Central memory CD8-positive, alpha-beta T cell (primary cell): Measurements from ENCODE around the gene APOE.
"Not testable (repeated sequence)": the region's sequence is repeated elsewhere in the genome, so short reads cannot be mapped to it uniquely, and the experiment has no call there.

Experiments
- ATAC-seq: fragments of 150-1000 bp; cut with Tn5 transposase; replicated peaks from 2 replicates; pipeline ENCODE4 v1.10.0; 2022; ENCODE audit warnings: mild to moderate bottlenecking, moderate FRiP score, moderate number of reproducible peaks; ENCODE audit not compliant: poor library complexity, severe bottlenecking; ENCODE audit errors: extremely low read depth
- DNase-seq, 2 donors: peaks; one replicate each; pipeline ENCODE4 v3.0.0; 2021; ENCODE audit warnings: low spot score in 2 of 2
- H3K27ac Mint-ChIP-seq: one replicate; pipeline ENCODE4 v1.8.0; 2022; ENCODE audit warnings: low read depth, mild to moderate bottlenecking, moderate library complexity, mixed read lengths
- H3K27me3 Mint-ChIP-seq: one replicate; pipeline ENCODE4 v1.8.0; 2022; ENCODE audit warnings: mixed read lengths
- H3K36me3 Mint-ChIP-seq: one replicate; pipeline ENCODE4 v1.8.0; 2022; ENCODE audit warnings: mild to moderate bottlenecking, moderate library complexity, mixed read lengths; ENCODE audit not compliant: insufficient read depth
- H3K4me1 Mint-ChIP-seq: one replicate; pipeline ENCODE4 v1.8.0; 2022; ENCODE audit warnings: mixed read lengths
- H3K4me3 Mint-ChIP-seq: one replicate; pipeline ENCODE4 v1.8.0; 2022; ENCODE audit warnings: mild to moderate bottlenecking, moderate library complexity, mixed read lengths
- H3K9me3 Mint-ChIP-seq: one replicate; pipeline ENCODE4 v1.8.0; 2022; ENCODE audit warnings: mixed read lengths

The APOE gene

DNA sequence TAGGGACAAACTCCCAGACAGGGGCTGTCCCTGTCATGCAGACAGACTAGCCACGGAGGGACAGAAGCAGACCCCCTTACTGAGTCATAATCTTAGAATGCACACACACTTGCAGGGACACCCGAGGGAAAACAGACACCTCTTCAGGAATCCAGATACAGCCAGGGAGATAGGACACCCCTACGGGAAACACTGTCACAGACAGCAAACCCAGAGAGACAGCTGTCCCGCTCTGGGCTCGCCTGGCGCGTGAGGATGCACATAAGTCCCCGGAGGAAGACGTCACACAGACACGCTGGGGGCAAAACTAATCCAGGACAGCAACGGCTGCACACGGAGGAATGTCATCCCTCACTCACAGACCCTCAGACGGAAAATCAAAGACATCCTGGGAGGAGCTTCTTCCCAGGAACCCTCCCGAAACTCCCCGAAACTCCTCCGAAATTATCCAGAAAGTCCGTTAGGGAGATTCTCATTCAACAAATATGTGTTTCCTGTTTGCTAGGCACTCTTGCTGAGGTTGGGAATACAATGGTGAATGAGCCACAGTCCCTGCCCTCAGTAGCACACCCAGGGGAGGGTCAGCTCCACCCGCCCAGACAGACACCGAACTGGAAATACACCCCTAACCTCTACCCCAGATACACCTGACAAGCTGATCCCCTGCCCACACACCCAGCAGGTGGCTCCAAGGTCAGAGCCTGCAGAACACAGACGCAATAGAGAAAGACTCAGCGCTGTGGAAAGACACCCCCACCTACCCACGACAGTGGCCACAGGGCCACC lies 29.7 kb upstream of the APOE start:
- Mint-ChIP-seq H3K4me1 (peaks cover 5% of the 10 kb centered on the region), H3K4me3 (no peak overlapping the region), H3K9me3 (no peaks in the 10 kb centered on the region), H3K27me3 (peaks cover 69% of the 10 kb centered on the region), H3K27ac (no peak overlapping the region), H3K36me3 (peaks cover 1% of the 10 kb centered on the region)
- ATAC-seq, result no peak
- DNase-seq, result no peak

DNA sequence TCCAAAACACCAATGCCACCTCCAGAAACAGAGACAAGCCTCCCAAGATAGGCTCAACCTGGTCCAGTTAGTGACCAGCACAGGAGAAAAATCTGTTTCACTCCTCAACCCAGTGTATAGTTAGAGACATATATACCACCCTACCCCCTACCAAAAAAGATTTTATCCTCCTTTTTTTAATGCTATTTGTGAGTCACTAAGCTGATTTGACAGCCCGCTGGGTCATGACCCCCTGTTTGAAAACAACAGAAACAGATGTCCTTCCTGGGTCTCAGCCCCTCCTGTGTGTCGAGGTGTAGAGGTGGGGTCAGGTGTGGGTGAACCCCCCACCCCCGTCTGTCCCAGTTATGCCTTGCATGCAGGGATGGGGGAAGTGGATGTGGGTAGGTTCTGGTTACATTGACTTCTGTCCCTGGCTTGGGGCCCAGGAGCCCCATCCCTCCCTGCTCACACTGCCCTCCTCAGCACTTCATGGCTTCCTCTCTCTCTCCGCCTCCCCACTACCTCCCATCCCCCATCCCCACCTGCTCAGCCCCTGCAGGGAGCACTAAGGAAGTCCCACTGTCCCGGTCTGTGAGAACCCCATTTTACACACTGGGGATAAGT lies 28.6 kb upstream of the APOE start:
- Mint-ChIP-seq H3K9me3 (no peaks in the 10 kb centered on the region), H3K27ac (no peak overlapping the region), H3K36me3 (peaks cover 1% of the 10 kb centered on the region), H3K27me3 (peaks cover 76% of the 10 kb centered on the region), H3K4me3 (no peak overlapping the region), H3K4me1 (peaks cover 5% of the 10 kb centered on the region)
- DNase-seq (no peak), ATAC-seq (no peak)

DNA sequence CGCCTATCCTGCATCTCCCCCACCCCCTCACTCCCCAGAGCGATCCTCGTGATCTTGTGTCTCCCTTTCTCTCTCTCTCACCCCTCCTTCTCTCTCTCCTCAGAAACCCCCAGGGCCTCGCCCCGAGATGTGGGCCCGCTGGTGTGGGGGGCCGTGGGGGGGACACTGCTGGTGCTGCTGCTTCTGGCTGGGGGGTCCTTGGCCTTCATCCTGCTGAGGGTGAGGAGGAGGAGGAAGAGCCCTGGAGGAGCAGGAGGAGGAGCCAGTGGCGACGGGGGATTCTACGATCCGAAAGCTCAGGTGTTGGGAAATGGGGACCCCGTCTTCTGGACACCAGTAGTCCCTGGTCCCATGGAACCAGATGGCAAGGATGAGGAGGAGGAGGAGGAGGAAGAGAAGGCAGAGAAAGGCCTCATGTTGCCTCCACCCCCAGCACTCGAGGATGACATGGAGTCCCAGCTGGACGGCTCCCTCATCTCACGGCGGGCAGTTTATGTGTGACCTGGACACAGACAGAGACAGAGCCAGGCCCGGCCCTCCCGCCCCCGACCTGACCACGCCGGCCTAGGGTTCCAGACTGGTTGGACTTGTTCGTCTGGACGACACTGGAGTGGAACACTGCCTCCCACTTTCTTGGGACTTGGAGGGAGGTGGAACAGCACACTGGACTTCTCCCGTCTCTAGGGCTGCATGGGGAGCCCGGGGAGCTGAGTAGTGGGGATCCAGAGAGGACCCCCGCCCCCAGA lies 27.3 kb upstream of the APOE start:
- Mint-ChIP-seq H3K27ac (no peak overlapping the region), H3K27me3 (peaks cover 67% of the 10 kb centered on the region), H3K36me3 (peaks cover 1% of the 10 kb centered on the region), H3K4me3 (no peak overlapping the region), H3K9me3 (no peaks in the 10 kb centered on the region), H3K4me1 (peaks cover 5% of the 10 kb centered on the region)
- ATAC-seq (no peak), DNase-seq (no peak)

DNA sequence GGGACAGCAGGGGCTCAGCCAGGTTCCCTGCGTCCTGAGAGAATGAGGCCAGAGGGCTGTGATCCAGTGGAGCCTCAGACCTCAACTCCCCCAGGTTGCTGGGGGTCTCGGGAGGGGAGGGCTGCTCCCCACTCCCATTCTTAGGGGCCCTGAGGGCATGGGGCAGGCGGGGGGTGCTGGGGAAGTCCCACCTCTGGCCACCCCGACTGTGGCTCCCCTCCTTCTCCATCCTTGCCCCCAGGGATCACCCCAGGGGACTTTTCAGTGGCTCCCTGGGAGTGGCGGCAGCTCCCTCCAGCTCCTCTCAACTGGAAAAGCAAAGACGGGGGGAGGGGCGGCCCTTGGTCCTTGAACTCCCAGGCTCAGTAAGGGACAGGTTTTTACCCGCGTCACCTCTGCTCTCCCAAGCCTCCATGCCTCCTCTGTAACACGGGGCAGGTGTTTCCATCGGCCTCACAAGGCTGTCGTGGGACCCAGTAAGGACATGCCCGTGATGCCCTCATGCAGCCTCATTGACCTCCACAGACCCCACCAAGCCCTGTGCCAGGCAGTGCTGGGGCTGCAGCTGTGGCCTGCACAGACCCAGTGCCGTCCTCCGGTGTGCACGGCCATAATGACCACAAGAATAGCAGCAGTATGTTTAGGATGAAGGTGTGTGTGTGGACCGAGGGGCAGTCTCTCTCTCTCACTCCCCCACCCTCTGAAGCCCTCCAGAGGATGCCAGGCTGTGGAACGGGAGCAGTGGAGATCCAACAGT lies 26.1 kb upstream of the APOE start:
- Mint-ChIP-seq H3K27ac (no peak overlapping the region), H3K36me3 (peaks cover 1% of the 10 kb centered on the region), H3K4me3 (no peak overlapping the region), H3K27me3 (peaks cover 60% of the 10 kb centered on the region), H3K9me3 (no peaks in the 10 kb centered on the region), H3K4me1 (peaks cover 5% of the 10 kb centered on the region)
- ATAC-seq, result no peak
- no peak for DNase-seq

DNA sequence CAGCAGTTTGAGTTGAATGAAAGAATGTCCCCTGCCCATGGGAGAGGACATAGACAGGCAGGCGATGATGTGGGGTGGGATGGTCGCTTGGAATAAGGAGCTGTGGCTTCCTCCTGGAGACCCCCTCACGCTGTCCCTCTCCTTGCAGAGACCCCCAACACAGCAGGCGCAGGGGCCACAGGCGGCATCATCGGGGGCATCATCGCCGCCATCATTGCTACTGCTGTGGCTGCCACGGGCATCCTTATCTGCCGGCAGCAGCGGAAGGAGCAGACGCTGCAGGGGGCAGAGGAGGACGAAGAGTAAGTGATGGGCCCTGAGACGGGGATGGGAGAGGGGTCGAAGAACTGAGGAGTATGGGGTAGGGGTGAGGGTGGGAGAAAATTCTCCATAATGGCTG lies 23.5 kb upstream of the APOE start:
- H3K4me1 Mint-ChIP-seq, result no peaks in the 10 kb centered on the region
- H3K9me3 Mint-ChIP-seq, result no peaks in the 10 kb centered on the region
- no peak overlapping the region for H3K4me3 Mint-ChIP-seq
- peaks cover 35% of the 10 kb centered on the region for H3K27me3 Mint-ChIP-seq
- no peak overlapping the region for H3K27ac Mint-ChIP-seq
- ATAC-seq (no peak), DNase-seq (no peak)
- H3K36me3 Mint-ChIP-seq, result no peaks in the 10 kb centered on the region

DNA sequence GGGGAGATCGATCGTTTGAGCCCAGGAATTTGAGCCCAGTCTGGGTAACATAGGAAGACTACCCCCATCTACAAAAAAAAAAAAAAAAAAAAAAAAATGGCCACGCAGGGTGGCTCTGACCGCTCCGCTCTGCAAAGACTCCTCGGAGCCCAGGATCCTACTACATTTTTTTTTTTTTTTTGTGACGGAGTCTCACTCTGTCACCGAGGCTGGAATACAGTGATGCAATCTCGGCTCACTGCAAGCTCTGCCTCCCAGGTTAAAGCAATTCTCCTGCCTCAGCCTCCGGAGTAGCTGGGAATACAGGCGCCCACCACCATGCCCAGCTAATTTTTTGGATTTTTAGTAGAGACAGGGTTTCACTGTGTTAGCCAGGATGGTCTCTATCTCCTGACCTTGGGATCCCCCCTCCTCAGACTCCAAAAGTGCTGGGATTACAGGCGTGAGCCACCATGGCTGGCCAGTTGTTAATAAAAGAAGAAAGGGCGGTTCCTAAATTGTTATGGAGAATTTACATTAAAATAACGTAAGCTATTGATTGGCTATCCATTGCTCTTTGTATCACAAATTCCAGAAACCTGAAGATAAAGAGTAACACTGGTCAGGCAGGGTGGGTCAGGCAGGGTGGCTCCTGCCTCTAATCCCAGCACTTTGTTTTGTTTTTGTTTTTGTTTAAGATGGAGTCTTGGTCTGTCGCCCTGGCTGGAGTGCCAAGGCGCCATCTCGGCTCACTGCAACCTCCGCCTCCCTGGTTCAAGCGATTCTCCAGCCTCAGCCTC lies 22.8 kb upstream of the APOE start:
- H3K27ac Mint-ChIP-seq, result not testable (repeated sequence)

DNA sequence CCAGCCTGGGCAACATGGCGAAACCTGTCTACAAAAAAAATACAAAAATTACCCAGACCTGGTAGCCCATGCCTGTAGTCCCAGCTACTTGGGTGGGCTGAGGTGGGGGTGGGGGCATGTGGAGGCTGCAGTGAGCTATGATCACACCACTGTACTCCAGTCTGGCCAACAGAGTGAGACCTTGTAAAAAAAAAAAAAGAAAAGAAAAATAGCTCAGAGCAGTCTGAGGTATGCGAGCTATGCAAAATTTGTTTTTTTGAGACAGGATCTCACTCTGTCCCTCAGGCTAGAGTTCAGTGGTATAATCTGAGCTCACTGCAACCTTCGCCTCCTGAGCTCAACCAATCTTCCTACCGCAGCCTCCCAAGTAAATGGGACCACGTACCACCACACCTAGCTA lies 21.7 kb upstream of the APOE start:
- peaks cover under 1% of the 10 kb centered on the region for H3K4me1 Mint-ChIP-seq
- H3K9me3 Mint-ChIP-seq, result no peaks in the 10 kb centered on the region
- H3K4me3 Mint-ChIP-seq, result no peak overlapping the region
- ATAC-seq (no peak), DNase-seq (no peak)
- H3K27me3 Mint-ChIP-seq, result peaks cover 26% of the 10 kb centered on the region
- H3K36me3 Mint-ChIP-seq, result no peaks in the 10 kb centered on the region
- no peak overlapping the region for H3K27ac Mint-ChIP-seq

More for the DNA sequence above, 22.8 kb upstream of the APOE start:
- H3K27me3 Mint-ChIP-seq, result peaks cover 35% of the 10 kb centered on the region
- not testable (repeated sequence) for DNase-seq, ATAC-seq, H3K4me3 Mint-ChIP-seq, H3K4me1 Mint-ChIP-seq, H3K36me3 Mint-ChIP-seq, H3K9me3 Mint-ChIP-seq

DNA sequence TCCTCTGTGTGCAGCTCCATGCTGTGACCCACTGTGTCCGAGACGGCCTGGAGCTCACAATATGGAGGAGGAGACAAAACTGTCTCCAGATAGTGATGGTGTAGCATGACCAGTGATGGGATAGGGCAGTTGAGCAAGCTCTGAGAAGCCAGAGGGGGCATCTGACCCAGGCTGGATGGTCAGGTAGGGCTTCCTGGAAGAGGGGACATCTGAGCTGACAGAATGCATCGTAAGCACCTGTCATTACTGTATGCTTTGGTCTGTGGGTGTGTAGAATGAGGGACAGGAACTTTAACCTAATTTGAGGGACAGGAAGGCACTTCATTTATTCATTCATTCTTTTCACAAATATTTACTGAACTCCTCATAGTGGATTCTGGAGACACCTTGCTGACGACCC lies 21.0 kb upstream of the APOE start:
- DNase-seq (no peak), ATAC-seq (no peak)
- H3K4me3 Mint-ChIP-seq, result no peak overlapping the region
- H3K36me3 Mint-ChIP-seq, result no peaks in the 10 kb centered on the region
- no peaks in the 10 kb centered on the region for H3K9me3 Mint-ChIP-seq
- H3K27ac Mint-ChIP-seq, result peak overlapping the region; percentile 32
- peaks cover 20% of the 10 kb centered on the region for H3K27me3 Mint-ChIP-seq
- peaks cover 5% of the 10 kb centered on the region for H3K4me1 Mint-ChIP-seq

DNA sequence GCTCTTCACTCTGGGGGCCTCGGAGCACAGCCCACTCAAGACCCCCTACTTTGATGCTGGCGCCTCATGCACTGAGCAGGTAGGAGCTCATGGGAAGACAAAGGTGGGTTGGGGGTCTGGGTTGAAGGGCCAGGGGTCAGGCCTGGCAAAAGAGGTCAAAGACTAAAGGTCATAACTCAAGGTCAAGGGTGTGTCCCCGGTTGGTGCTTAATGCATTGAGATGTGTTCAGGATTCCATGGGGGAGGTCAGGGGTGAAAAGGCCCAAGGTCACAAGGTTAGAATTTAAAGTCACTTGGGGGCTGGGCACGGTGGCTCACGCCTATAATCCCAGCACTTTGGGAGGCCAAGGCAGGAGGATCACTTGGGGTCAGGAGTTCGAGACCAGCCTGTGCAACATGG lies 19.5 kb upstream of the APOE start:
- ATAC-seq (no peak), DNase-seq (no peak)
- H3K9me3 Mint-ChIP-seq, result no peaks in the 10 kb centered on the region
- peaks cover 13% of the 10 kb centered on the region for H3K27me3 Mint-ChIP-seq
- peaks cover 10% of the 10 kb centered on the region for H3K36me3 Mint-ChIP-seq
- H3K27ac Mint-ChIP-seq, result no peak overlapping the region
- H3K4me1 Mint-ChIP-seq, result peaks cover 11% of the 10 kb centered on the region
- H3K4me3 Mint-ChIP-seq, result no peak overlapping the region

DNA sequence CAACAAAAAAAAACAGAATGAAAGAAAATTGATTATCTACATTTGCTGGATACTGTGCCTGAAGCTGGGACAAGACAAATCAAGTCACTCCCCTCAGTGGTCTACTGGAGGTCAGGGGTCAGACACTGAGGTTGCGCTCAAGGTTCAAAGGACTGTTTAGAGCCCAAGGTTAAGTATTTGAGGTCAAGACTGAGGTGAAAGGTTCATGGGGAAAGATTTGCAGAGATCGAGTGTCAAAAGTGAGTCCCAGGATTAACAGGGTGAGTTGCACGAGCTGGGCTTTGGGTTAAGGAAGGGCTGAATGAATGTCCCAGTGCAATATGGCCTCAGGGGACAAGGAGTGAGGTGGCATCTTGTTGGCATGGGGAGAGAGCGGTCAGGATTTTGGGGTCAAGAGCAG lies 17.9 kb upstream of the APOE start:
- DNase-seq, result no peak
- Mint-ChIP-seq H3K4me3 (no peak overlapping the region), H3K4me1 (peaks cover 23% of the 10 kb centered on the region), H3K36me3 (peaks cover 16% of the 10 kb centered on the region), H3K27me3 (no peaks in the 10 kb centered on the region), H3K9me3 (no peaks in the 10 kb centered on the region), H3K27ac (no peak overlapping the region)
- ATAC-seq, result no peak

DNA sequence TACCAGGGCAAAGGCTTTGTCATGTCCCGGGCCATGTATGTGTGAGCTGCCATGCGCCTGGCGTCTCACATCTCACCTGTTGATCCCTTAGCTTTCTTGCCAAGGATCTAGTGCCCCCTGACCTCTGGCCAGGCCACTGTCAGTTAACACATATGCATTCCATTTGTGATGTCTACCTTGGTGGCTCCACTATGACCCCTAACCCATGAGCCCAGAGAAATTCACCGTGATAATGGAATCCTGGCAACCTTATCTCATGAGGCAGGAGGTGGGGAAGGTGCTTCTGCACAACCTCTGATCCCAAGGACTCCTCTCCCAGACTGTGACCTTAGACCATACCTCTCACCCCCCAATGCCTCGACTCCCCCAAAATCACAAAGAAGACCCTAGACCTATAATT lies 17.3 kb upstream of the APOE start:
- not testable (repeated sequence) for DNase-seq, H3K4me3 Mint-ChIP-seq, H3K27ac Mint-ChIP-seq, ATAC-seq, H3K9me3 Mint-ChIP-seq, H3K27me3 Mint-ChIP-seq
- H3K4me1 Mint-ChIP-seq, result peaks cover 28% of the 10 kb centered on the region
- peaks cover 18% of the 10 kb centered on the region for H3K36me3 Mint-ChIP-seq
